SK-N-SH (cell line): Measurements from ENCODE around the gene MAN2B2.

ENCODE experiments used
- CHD2 ChIP-seq: fragments of 150-350 bp; IDR thresholded peaks from 2 replicates; pipeline ENCODE4 v1.6.1; 2018; ENCODE audit warnings: low read length; ENCODE audit not compliant: partially characterized antibody
- CTCF ChIP-seq: fragments of 200-600 bp; sonication (generic); IDR thresholded peaks from 2 replicates; pipeline ENCODE4 v1.6.1; 2017; ENCODE audit warnings: antibody characterized with exemption, mild to moderate bottlenecking, moderate library complexity
- GATA2 ChIP-seq: sonication (generic); formaldehyde crosslinking; IDR thresholded peaks from 2 replicates; pipeline ENCODE4 v1.5.0; 2020; ENCODE audit warnings: mild to moderate bottlenecking, missing genetic modification reagents
- PBX3 ChIP-seq: IDR thresholded peaks from 2 replicates; pipeline ENCODE4; 2012
- POLR2AphosphoS5 ChIP-seq: IDR thresholded peaks from 2 replicates; pipeline ENCODE4 v1.6.1; 2012; ENCODE audit warnings: low read depth, low read length
- RFX5 ChIP-seq: IDR thresholded peaks from 2 replicates; pipeline ENCODE4 v1.6.1; 2012; ENCODE audit warnings: mild to moderate bottlenecking, improper control_type of control experiment, low read length
- SMC3 ChIP-seq: IDR thresholded peaks from 2 replicates; pipeline ENCODE4 v1.6.1; 2012; ENCODE audit warnings: low read depth, low read length, improper control_type of control experiment
- TAF1 ChIP-seq: IDR thresholded peaks from 2 replicates; pipeline ENCODE4 v1.6.1; 2012; ENCODE audit warnings: low read depth, mild to moderate bottlenecking, low read length, moderate library complexity, borderline replicate concordance
- TEAD4 ChIP-seq: IDR thresholded peaks from 2 replicates; pipeline ENCODE4 v1.4.0; 2012; ENCODE audit warnings: mild to moderate bottlenecking, borderline replicate concordance; ENCODE audit not compliant: insufficient read depth
- USF2 ChIP-seq: fragments of 150-350 bp; IDR thresholded peaks from 2 replicates; pipeline ENCODE4 v1.6.1; 2017; ENCODE audit warnings: antibody characterized with exemption, low read length, low read depth, borderline replicate concordance
- YY1 ChIP-seq: IDR thresholded peaks from 2 replicates; pipeline ENCODE4 v1.4.0; 2012; ENCODE audit warnings: low read depth, mild to moderate bottlenecking
- ZBTB33 ChIP-seq: IDR thresholded peaks from 2 replicates; pipeline ENCODE4 v1.4.0; 2012; ENCODE audit warnings: low read depth, borderline replicate concordance

- TF ChIP-seq PBX3: no peak
- no peak for TF ChIP-seq TEAD4
- TF ChIP-seq TAF1: no peak
- TF ChIP-seq GATA2: no peak
- no peak for TF ChIP-seq SMC3
- no peak for TF ChIP-seq RFX5
- no peak for TF ChIP-seq POLR2AphosphoS5
- no peak for TF ChIP-seq CTCF
- TF ChIP-seq USF2: no peak
- no peak for TF ChIP-seq ZBTB33
- TF ChIP-seq CHD2: no peak
- TF ChIP-seq YY1: no peak
Measured at GRCh38 chr4:6613676-6614651, 39.0 kb downstream of the MAN2B2 start.
